Testis (tissue), 3 donors: ENCODE results near the gene RCAN3. TPM values are rescaled to one million over a fixed set of nuclear protein-coding genes. Genes with fewer than 3 reads are reported as not detected.

ENCODE experiments used
- DNase-seq: peaks from one replicate; pipeline ENCODE4 v3.0.0-alpha.2; 2019
- H3K27ac ChIP-seq, 2 donors: fragments of 200-600 bp; sonication (generic); one replicate each; pipeline ENCODE4 v1.5.1; 2019
- H3K27me3 ChIP-seq: fragments of 200-600 bp; sonication (generic); one replicate; pipeline ENCODE4 v1.5.1; 2019
- H3K36me3 ChIP-seq: fragments of 200-600 bp; sonication (generic); one replicate; pipeline ENCODE4 v1.5.1; 2017; ENCODE audit warnings: low read depth; ENCODE audit errors: missing control alignments
- H3K4me1 ChIP-seq: fragments of 200-600 bp; sonication (generic); one replicate; pipeline ENCODE4 v1.5.1; 2019
- H3K4me3 ChIP-seq, 2 donors: fragments of 200-600 bp; sonication (generic); one replicate each; pipeline ENCODE4 v1.5.1; 2017 to 2019
- H3K9me3 ChIP-seq: fragments of 200-600 bp; sonication (generic); one replicate; pipeline ENCODE4 v1.5.1; 2017
- POLR2A ChIP-seq: fragments of 450-650 bp; IDR thresholded peaks from one replicate; pipeline ENCODE4 v1.6.1; 2017; ENCODE audit warnings: antibody characterized with exemption, mild to moderate bottlenecking, moderate library complexity
- WGBS, 2 donors: methylation state at CpG; one replicate each; pipeline ENCODE4 v1.1.5; 2018; 5-methylcytosine and 5-hydroxymethylcytosine counted together
- intact Hi-C: fragments of 100-400 bp; cut with DNase I; formaldehyde crosslinking; loops from one replicate; pipeline ENCODE4 v1.15.1; 2023; ENCODE audit warnings: low total_unique reads
- polyA plus RNA-seq: library from polyadenylated mRNA; stranded (reverse); fragments of 350-450 nt; fragmentation: Illumina TruSeq; extraction: RNeasy Lipid Tissue Mini Kit (QIAGEN cat#74804); gene quantifications from one replicate; pipeline ENCODE4 v1.2.3, GENCODE V29; 2014; ENCODE audit warnings: low read depth, low replicate concordance; ENCODE audit not compliant: insufficient read depth
- total RNA-seq, 2 donors: library from RNA; depleted of rRNA; stranded (reverse); fragments of >200 nt; gene quantifications; one replicate each; pipeline ENCODE4 v1.2.3, GENCODE V29; 2016
- TF ChIP-seq, protein P1 (sequence below), 3 experiments: fragments of 450-650 bp in 2 of 3; fragments of 200-600 bp in 1 of 3; sonication (generic) in 1 of 3; IDR thresholded peaks; one replicate each; pipeline ENCODE4 v1.5.1; 2016 to 2019; ENCODE audit warnings: antibody characterized with exemption in 3 of 3, mild to moderate bottlenecking in 2 of 3, moderate library complexity in 1 of 3

RCAN3 gene
- total and polyA plus RNA-seq, 3 donors from 2014 or later: 4.2 to 8.0 (median 7.9) TPM

DNA sequence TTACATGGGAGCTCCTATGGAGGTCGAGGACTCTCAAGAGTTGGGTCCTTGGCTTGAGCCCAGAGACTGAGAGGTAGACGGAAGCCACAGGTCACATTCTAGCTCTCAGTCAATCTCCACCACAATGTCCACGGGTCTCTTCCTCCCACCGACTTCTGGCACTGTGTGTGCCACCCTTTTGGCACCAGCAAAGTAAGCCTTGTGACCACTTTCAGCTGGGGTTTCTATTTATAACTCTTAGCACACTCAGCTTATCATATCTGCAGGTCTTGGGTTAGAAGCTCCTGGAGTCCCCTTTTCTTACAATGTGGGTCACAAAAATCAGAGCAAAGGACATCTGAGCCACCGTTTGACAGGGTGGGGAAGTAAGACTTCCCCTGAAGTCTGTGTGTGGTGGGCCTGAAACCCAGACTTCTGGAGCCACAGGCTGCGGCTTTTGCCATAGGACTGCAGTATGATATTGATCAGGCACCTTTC is 81.6 kb downstream of the RCAN3 start:
- intact Hi-C loops: no loop called here
- no peaks in the 10 kb centered on the region for H3K36me3 ChIP-seq
- 59 to 66% methylated on average over 5 to 6 of the region's 6 CpGs for WGBS, 2 donors
- no peak for DNase-seq
- no peak overlapping the region for H3K4me3 ChIP-seq
- H3K27me3 ChIP-seq: no peaks in the 10 kb centered on the region
- H3K27ac ChIP-seq: no peak overlapping the region
- H3K9me3 ChIP-seq: no peaks in the 10 kb centered on the region
- no peaks in the 10 kb centered on the region for H3K4me1 ChIP-seq
- TF ChIP-seq, protein P1, sequence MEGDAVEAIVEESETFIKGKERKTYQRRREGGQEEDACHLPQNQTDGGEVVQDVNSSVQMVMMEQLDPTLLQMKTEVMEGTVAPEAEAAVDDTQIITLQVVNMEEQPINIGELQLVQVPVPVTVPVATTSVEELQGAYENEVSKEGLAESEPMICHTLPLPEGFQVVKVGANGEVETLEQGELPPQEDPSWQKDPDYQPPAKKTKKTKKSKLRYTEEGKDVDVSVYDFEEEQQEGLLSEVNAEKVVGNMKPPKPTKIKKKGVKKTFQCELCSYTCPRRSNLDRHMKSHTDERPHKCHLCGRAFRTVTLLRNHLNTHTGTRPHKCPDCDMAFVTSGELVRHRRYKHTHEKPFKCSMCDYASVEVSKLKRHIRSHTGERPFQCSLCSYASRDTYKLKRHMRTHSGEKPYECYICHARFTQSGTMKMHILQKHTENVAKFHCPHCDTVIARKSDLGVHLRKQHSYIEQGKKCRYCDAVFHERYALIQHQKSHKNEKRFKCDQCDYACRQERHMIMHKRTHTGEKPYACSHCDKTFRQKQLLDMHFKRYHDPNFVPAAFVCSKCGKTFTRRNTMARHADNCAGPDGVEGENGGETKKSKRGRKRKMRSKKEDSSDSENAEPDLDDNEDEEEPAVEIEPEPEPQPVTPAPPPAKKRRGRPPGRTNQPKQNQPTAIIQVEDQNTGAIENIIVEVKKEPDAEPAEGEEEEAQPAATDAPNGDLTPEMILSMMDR (IDR thresholded peaks at IDR 0.05): no peak
- no peak for TF ChIP-seq POLR2A

GRCh38 chr1:24586119-24586518 is 83.5 kb downstream of the RCAN3 start:
- no peaks in the 10 kb centered on the region for H3K27me3 ChIP-seq
- intact Hi-C loops: no loop called here
- no peaks in the 10 kb centered on the region for H3K9me3 ChIP-seq
- no peak overlapping the region for H3K27ac ChIP-seq
- no peak for DNase-seq
- TF ChIP-seq, protein P1 (IDR thresholded peaks at IDR 0.05): no peak
- TF ChIP-seq POLR2A: no peak
- H3K4me1 ChIP-seq: no peaks in the 10 kb centered on the region
- no peaks in the 10 kb centered on the region for H3K36me3 ChIP-seq
- no peak overlapping the region for H3K4me3 ChIP-seq
- 77 to 86% methylated on average over 9 to 10 of the region's 10 CpGs for WGBS, 2 donors

DNA sequence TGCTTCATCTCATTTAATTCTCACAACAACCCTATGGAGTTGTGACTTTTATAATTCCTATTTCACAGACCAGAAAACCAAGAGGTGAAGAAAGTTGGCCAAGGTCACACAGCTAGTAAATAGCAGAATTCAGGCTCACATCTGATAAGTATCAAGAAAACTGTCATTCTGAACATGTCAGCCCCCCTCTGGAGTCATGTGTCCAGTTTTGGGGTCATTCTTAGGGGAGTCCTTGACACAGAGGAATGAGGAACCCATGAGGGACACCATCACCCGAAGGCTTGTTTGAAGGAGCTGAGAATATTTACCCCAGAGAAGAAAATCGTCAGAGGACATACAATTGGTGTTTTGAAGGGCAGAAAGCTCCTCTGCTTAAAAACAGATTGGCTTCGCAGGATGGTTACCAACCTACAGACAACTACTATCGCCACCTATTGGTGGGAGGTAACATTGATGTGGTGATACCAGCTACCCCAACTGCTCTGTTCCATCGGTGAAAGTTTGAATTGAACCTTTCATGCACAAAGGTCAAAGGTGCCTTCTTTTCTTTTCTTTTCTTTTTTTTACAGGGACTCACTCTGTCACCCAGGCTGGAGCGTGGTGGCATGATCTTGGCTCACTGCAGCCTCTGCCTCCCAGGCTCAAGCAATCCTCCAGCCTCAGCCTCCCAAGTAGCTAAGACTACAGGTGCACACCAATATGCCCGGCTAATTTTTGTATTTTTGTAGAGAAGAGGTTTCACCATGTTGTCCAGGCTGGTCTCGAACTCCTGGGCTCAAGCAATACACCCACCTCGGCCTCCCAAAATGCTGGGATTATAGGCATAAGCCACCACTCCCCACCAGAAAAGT is 84.6 kb downstream of the RCAN3 start:
- no peak for TF ChIP-seq POLR2A
- TF ChIP-seq, protein P1 (IDR thresholded peaks at IDR 0.05): peak; percentile 30 to 65 (median 54)
- Histone ChIP-seq H3K4me1 (no peaks in the 10 kb centered on the region), H3K4me3 (no peak overlapping the region), H3K9me3 (no peaks in the 10 kb centered on the region), H3K27me3 (no peaks in the 10 kb centered on the region), H3K27ac (no peak overlapping the region), H3K36me3 (no peaks in the 10 kb centered on the region)
- WGBS, 2 donors: 51 to 55% methylated on average over 9 of the region's 9 CpGs
- intact Hi-C loops: no loop called here
- DNase-seq: peak; percentile 53

DNA sequence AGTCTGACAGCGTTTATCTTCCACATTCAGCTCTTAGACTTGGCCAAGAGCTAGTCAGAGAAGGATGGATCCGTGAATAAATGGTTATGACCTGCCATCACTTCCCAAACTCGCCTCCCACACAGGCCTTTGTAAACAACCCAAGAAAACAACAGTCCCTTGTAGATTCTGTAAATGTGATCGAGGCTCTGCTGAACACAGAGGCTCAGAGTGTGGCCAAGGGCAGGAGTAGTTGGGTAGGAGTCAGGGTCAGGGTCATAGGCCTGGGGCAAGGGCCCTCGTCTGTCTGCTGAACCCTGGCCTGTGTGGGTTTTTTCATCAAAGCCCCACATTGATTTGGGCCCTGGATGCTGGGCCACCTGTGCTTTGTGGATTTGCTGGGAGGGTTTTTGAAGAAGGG is 85.9 kb downstream of the RCAN3 start:
- Histone ChIP-seq H3K27ac (no peak overlapping the region), H3K27me3 (no peaks in the 10 kb centered on the region), H3K4me3 (no peak overlapping the region), H3K36me3 (no peaks in the 10 kb centered on the region), H3K4me1 (no peaks in the 10 kb centered on the region), H3K9me3 (no peaks in the 10 kb centered on the region)
- TF ChIP-seq POLR2A: no peak
- TF ChIP-seq, protein P1 (IDR thresholded peaks at IDR 0.05): no peak
- DNase-seq: no peak
- WGBS, 2 donors: 58 to 66% methylated on average over 5 of the region's 5 CpGs
- intact Hi-C loops: no loop called here
